ENCODE measurements around the gene C1QL1. TPM values are rescaled to one million over a fixed set of nuclear protein-coding genes. Genes with fewer than 3 reads are reported as not detected.

Gene C1QL1
- total RNA-seq, 4 donors from 2014 or later, result 3.7 to 10.1 (median 6.3) TPM

DNA sequence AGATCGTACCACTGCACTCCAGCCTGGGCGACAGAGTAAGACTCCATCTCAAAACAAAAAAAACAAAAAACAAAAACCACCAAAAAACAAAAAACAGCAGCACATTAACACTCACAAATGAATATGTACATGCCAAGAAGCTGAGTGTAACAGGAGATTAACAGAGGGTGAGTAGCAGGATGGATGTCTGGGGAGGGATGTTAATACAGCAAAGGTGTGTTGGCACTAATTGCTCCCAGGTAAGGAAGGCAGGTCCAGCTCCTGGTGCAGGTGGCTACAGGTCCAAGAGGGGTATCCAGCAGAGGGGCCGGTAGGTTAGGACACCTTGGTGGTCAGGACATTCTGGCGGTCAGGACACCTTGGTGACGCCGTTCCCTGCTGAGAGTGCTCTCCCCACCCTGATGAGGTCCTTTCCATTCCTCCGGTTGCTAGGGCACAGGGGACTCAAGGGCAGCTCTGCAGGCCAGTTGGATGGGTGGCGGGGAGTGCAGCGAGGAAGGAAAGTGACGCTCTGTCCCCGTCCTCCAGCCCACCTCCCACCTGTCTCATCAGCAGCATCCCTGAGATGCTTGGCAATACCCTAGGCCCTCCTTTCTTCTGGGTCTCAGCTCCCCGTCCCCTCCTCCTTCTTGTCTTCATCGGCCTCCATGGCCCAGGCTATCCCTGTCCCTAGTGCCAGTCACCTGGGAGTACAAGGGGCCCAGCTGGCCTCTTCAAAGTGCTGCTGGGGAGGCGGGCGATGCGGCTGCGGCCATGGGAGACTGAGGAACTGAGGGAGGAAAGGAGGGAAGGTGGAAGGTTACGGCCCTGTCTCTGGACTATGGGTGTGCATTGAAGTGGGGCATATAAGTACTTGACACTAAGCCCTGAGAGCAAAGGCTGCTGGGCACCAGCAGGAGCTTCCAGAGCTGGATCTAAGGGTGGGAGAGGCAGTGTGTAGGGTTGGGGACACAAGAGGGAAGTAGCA is 42.1 kb downstream of the C1QL1 start:
- Histone ChIP-seq H3K4me3 (no peak overlapping the region), H3K9me3 (no peaks in the 10 kb centered on the region), H3K27ac (replicated peaks in 1 of 4) (no peak overlapping the region), H3K4me1 (peaks cover 0 to 11% (median 0%) of the 10 kb centered on the region in 4 donors), H3K36me3 (no peaks in the 10 kb centered on the region), H3K27me3 (no peaks in the 10 kb centered on the region)
- 90% methylated on average over 18 of the region's 18 CpGs for WGBS
- no peak for TF ChIP-seq EP300 (IDR thresholded peaks at IDR 0.05)
- no peak for TF ChIP-seq POLR2AphosphoS5 (IDR thresholded peaks at IDR 0.05)
- TF ChIP-seq POLR2A (IDR thresholded peaks at IDR 0.05; ENCODE audit: low read depth), result no peak
- TF ChIP-seq, protein P1, sequence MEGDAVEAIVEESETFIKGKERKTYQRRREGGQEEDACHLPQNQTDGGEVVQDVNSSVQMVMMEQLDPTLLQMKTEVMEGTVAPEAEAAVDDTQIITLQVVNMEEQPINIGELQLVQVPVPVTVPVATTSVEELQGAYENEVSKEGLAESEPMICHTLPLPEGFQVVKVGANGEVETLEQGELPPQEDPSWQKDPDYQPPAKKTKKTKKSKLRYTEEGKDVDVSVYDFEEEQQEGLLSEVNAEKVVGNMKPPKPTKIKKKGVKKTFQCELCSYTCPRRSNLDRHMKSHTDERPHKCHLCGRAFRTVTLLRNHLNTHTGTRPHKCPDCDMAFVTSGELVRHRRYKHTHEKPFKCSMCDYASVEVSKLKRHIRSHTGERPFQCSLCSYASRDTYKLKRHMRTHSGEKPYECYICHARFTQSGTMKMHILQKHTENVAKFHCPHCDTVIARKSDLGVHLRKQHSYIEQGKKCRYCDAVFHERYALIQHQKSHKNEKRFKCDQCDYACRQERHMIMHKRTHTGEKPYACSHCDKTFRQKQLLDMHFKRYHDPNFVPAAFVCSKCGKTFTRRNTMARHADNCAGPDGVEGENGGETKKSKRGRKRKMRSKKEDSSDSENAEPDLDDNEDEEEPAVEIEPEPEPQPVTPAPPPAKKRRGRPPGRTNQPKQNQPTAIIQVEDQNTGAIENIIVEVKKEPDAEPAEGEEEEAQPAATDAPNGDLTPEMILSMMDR (IDR thresholded peaks at IDR 0.05), result no peak
- no peak for DNase-seq (ENCODE audit: extremely low spot score)
- intact Hi-C loops (cut with DNase I), result no loop called here

DNA sequence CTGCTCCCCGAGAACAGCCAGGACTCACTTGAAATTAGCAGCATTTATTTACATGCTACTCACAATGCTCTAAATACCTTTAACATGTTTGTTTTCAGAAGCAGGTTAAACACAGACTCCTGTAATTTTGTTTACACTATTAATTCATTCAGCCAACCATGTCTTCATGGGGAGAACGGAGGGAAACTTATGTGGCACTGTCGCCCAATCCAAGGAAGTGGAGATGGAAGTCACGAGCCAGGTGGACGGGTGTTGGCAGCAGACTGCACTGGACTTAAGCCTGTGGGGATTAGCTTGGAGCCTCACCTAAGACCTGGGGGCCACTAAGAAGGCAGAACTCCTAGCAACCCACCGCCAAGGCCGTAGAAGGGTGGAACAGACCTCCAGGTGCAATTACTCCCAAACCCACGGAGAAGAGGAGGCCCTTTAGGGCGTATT is 44.0 kb downstream of the C1QL1 start:
- Histone ChIP-seq H3K9me3 (no peaks in the 10 kb centered on the region), H3K4me3 (no peak overlapping the region), H3K27ac (replicated peaks in 1 of 4) (no peak overlapping the region), H3K4me1 (peaks cover 6 to 15% (median 11%) of the 10 kb centered on the region in 4 donors), H3K36me3 (no peaks in the 10 kb centered on the region), H3K27me3 (no peaks in the 10 kb centered on the region)
- DNase-seq (ENCODE audit: extremely low spot score), result no peak
- 90% methylated on average over 9 of the region's 9 CpGs for WGBS
- intact Hi-C loops (cut with DNase I), result loop anchor here (5.0 kb wide), 1 partner anchor 208 kb away; the partner anchor contains the start of gene PLCD3
- TF ChIP-seq POLR2A (IDR thresholded peaks at IDR 0.05; ENCODE audit: low read depth) (no peak), POLR2AphosphoS5 (IDR thresholded peaks at IDR 0.05) (no peak), EP300 (IDR thresholded peaks at IDR 0.05) (no peak)
- TF ChIP-seq, protein P1 (IDR thresholded peaks at IDR 0.05), result no peak

DNA sequence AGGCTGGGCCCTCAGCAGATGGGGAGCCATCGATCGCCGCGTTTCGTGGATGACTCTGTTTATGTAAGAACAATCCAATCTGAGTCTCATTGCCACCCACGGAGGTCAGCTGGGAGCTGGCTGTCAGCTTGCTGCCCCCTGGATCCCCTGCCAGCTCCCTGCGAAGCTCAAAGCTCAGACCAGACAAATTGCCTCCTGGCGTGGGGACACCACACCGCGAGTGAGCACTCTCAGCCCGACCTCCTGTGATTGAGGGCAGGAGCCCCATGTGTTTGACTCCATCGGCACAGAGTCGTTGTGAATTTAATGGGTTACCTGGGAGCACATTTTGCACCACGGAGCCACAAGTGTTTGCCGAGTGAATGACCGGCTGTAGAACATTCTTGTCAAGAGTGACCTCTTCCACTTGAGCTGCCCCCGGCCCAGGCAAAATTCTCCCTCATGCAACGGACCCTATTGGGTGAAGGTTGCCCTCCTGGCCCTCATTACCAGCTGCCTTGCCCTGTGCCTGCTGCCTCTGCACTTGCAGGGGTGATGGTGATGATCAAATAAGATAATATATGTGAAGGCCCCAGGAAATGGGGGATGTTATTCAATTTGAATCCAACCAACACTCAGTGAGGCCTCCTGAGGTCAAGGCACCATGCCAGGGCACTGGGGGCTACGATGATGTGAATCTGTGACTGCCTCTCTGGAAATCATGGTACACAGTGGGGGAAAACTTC is 45.2 kb downstream of the C1QL1 start:
- no peak for TF ChIP-seq POLR2A (IDR thresholded peaks at IDR 0.05; ENCODE audit: low read depth)
- TF ChIP-seq EP300 (IDR thresholded peaks at IDR 0.05), result no peak
- TF ChIP-seq POLR2AphosphoS5 (IDR thresholded peaks at IDR 0.05), result no peak
- TF ChIP-seq, protein P1 (IDR thresholded peaks at IDR 0.05), result no peak
- DNase-seq (ENCODE audit: extremely low spot score), result no peak
- Histone ChIP-seq H3K4me1 (peaks cover 6 to 15% (median 12%) of the 10 kb centered on the region in 4 donors), H3K9me3 (no peaks in the 10 kb centered on the region), H3K4me3 (no peak overlapping the region), H3K27ac (replicated peaks in 1 of 4) (no peak overlapping the region), H3K36me3 (no peaks in the 10 kb centered on the region), H3K27me3 (no peaks in the 10 kb centered on the region)
- 88% methylated on average over 15 of the region's 19 CpGs for WGBS
- intact Hi-C loops (cut with DNase I), result loop anchor here (5.0 kb wide), 1 partner anchor 209 kb away; the partner anchor contains the start of gene PLCD3

DNA sequence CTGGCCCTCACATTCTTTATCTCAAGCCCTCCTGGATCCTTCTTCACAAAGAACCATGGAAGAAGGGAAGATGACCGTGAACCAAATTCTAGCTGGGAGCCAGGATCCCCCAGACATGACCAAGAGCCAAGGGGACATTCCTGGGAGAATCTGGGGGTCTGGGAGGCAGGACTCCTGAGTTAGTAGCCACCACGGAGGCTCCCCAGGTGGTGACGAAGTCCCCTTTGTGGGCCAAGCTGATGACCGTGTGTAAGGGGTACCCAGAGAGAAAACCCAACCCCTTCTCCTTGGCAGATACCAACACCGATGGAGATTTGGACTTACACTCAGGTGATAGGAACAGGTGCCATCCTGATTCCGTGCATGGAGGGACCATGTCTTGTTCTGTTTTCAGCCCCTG is 46.0 kb downstream of the C1QL1 start:
- Histone ChIP-seq H3K4me1 (peaks cover 11 to 23% (median 16%) of the 10 kb centered on the region in 4 donors), H3K27ac (replicated peaks in 1 of 4) (no peak overlapping the region), H3K36me3 (no peaks in the 10 kb centered on the region), H3K27me3 (no peaks in the 10 kb centered on the region), H3K9me3 (no peaks in the 10 kb centered on the region), H3K4me3 (no peak overlapping the region)
- no peak for DNase-seq (ENCODE audit: extremely low spot score)
- 93% methylated on average over 6 of the region's 6 CpGs for WGBS
- TF ChIP-seq POLR2A (IDR thresholded peaks at IDR 0.05; ENCODE audit: low read depth) (no peak), EP300 (IDR thresholded peaks at IDR 0.05) (no peak), POLR2AphosphoS5 (IDR thresholded peaks at IDR 0.05) (no peak)
- TF ChIP-seq, protein P1 (IDR thresholded peaks at IDR 0.05), result no peak
- intact Hi-C loops (cut with DNase I), result loop anchor here (5.0 kb wide), 1 partner anchor 210 kb away; the partner anchor contains the start of gene PLCD3
